ENCODE results near the gene NAPA.

The NAPA gene

GRCh38 chr19:47521473-47522180, 6.8 kb upstream of the NAPA start:
- no peak for FAIRE-seq

- no peak for FAIRE-seq
These were observed 6.0 kb upstream of the NAPA start for GRCh38 chr19:47520839-47521238.

GRCh38 chr19:47520343-47520806, 5.5 kb upstream of the NAPA start:
- FAIRE-seq, result no peak

- FAIRE-seq, result no peak
These were observed 4.0 kb upstream of the NAPA start for GRCh38 chr19:47518854-47519253.

GRCh38 chr19:47518139-47518538, 3.3 kb upstream of the NAPA start:
- FAIRE-seq, result no peak

GRCh38 chr19:47514151-47514868, 553 bp downstream of the NAPA start:
- no peak for FAIRE-seq

GRCh38 chr19:47512948-47513319, 1.9 kb downstream of the NAPA start:
- no peak for FAIRE-seq

GRCh38 chr19:47512183-47512947, 2.5 kb downstream of the NAPA start:
- no peak for FAIRE-seq

GRCh38 chr19:47511681-47512080, 3.2 kb downstream of the NAPA start:
- FAIRE-seq, result no peak

- no peak for FAIRE-seq
These were observed 3.7 kb downstream of the NAPA start for GRCh38 chr19:47511128-47511517.

- no peak for FAIRE-seq
These were observed 4.2 kb downstream of the NAPA start for GRCh38 chr19:47510516-47511127.

GRCh38 chr19:47509973-47510372, 4.9 kb downstream of the NAPA start:
- no peak for FAIRE-seq

GRCh38 chr19:47509170-47509847, 5.6 kb downstream of the NAPA start:
- no peak for FAIRE-seq

- FAIRE-seq, result no peak
These were observed 6.1 kb downstream of the NAPA start for GRCh38 chr19:47508721-47509120.

GRCh38 chr19:47507924-47508553, 6.8 kb downstream of the NAPA start:
- FAIRE-seq, result no peak

- no peak for FAIRE-seq
These were observed 7.9 kb downstream of the NAPA start for GRCh38 chr19:47507012-47507411.

- FAIRE-seq, result no peak
These were observed 8.4 kb downstream of the NAPA start for GRCh38 chr19:47506459-47506858.

GRCh38 chr19:47505506-47505905, 9.4 kb downstream of the NAPA start:
- FAIRE-seq, result no peak

GRCh38 chr19:47503826-47504150, 11.1 kb downstream of the NAPA start:
- FAIRE-seq, result no peak

- FAIRE-seq, result no peak
These were observed 11.6 kb downstream of the NAPA start for GRCh38 chr19:47503130-47503825.
